Measurements from ENCODE around the gene ANGEL2. TPM values are rescaled to one million over a fixed set of nuclear protein-coding genes. Genes with fewer than 3 reads are reported as not detected.

Gene ANGEL2
- total and polyA plus RNA-seq, 2 of the 4 experiments (the other 2 are of a cell fraction) = 13.4 to 44.1 TPM

DNA sequence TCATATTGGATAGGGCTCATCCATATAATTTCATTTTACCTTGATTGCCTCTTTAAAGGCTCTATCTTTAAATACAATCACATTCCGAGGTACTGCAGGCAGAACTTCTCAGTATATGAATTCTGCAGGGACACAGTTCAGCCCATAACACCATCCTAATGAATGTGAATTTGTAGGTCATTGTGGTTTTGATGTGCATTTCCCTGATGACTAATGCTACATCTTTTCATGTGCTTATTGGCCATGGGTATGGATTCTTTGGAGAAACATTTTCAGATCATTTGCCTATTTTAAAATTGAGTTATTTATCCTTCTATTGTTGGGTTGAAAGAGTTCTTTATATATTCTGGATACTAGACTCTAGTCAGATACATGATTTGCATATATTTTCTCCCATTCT, 25.8 kb upstream of the ANGEL2 start:
- Histone ChIP-seq H3K9me1 (ENCODE audit: insufficient read depth, low read length) (no peaks in the 10 kb centered on the region), H3K56ac (ENCODE audit: extremely low read depth, insufficient read depth, low read length) (no peak overlapping the region), H4K91ac (ENCODE audit: insufficient read depth, low read depth, low read length) (no peak overlapping the region), H2AK9ac (replicated peaks; ENCODE audit: low read depth, low read length, poor library complexity) (no peak overlapping the region), H3K27me3 (ENCODE audit: control insufficient read depth, insufficient read depth, low read length) (no peaks in the 10 kb centered on the region; the same call in 1 of the 2 replicates), H2BK20ac (ENCODE audit: low read depth, low read length) (no peak overlapping the region), H4K8ac (ENCODE audit: low read depth in 2 of 2, low read length in 2 of 2) (no peak overlapping the region), H2AFZ (replicated peaks; ENCODE audit: low read length, poor library complexity) (no peak overlapping the region), H3K27ac (ENCODE audit: insufficient read depth, low read length) (no peak overlapping the region), H2BK5ac (ENCODE audit: low read depth, low read length, poor library complexity, severe bottlenecking) (no peak overlapping the region), H3K4me3 (ENCODE audit: insufficient read depth, low read depth, low read length) (no peak overlapping the region), H3K18ac (ENCODE audit: low read depth, low read length) (no peak overlapping the region), H4K20me1 (ENCODE audit: insufficient read depth, low read length) (no peaks in the 10 kb centered on the region), H2BK120ac (ENCODE audit: low read depth, low read length) (no peak overlapping the region), H2BK15ac (ENCODE audit: low read depth, low read length) (no peak overlapping the region), H3K9me3 (ENCODE audit: control insufficient read depth, insufficient read depth, low read length) (no peaks in the 10 kb centered on the region), H4K5ac (ENCODE audit: low read depth, low read length) (no peak overlapping the region), H3K4me2 (ENCODE audit: low read depth, low read length) (no peak overlapping the region), H3K14ac (replicated peaks; ENCODE audit: low read depth, low read length) (no peak overlapping the region), H3K23ac (ENCODE audit: low read depth, low read length) (no peak overlapping the region), H3K9ac (ENCODE audit: low read depth, low read length) (no peak overlapping the region), H3K79me1 (ENCODE audit: low read depth in 1 of 2, low read length in 2 of 2) (no peaks in the 10 kb centered on the region), H3K36me3 (ENCODE audit: control insufficient read depth, insufficient read depth, low read length) (no peaks in the 10 kb centered on the region), H2AK5ac (ENCODE audit: low read depth, low read length) (no peak overlapping the region), H3K4ac (ENCODE audit: low read depth, low read length) (no peak overlapping the region), H3K4me1 (ENCODE audit: control insufficient read depth, insufficient read depth, low read length) (no peaks in the 10 kb centered on the region)
- ATAC-seq (ENCODE audit: low read depth) (peak; percentile 60; the same call in 1 of the 2 replicates), DNase-seq (peak; percentile 77)
- dilution Hi-C loops (cut with HindIII; ENCODE audit: low sequenced_read_pairs, unreplicated experiment) = no loop called here
- in situ Hi-C loops (cut with MboI; ENCODE audit: low sequenced_read_pairs) = no loop called here
- POLR2A ChIA-PET (ENCODE audit: unreplicated experiment) = no interaction called here
- no peak for TF ChIP-seq MXI1 (IDR thresholded peaks at IDR 0.05; ENCODE audit: borderline replicate concordance, low read depth, low read length)
- TF ChIP-seq POLR2A (IDR thresholded peaks at IDR 0.05; ENCODE audit: low read depth, low read length) = no peak
- TF ChIP-seq RFX5 (IDR thresholded peaks at IDR 0.05; ENCODE audit: low read depth, low read length) = no peak
- TF ChIP-seq, protein P1, sequence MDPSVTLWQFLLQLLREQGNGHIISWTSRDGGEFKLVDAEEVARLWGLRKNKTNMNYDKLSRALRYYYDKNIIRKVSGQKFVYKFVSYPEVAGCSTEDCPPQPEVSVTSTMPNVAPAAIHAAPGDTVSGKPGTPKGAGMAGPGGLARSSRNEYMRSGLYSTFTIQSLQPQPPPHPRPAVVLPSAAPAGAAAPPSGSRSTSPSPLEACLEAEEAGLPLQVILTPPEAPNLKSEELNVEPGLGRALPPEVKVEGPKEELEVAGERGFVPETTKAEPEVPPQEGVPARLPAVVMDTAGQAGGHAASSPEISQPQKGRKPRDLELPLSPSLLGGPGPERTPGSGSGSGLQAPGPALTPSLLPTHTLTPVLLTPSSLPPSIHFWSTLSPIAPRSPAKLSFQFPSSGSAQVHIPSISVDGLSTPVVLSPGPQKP (IDR thresholded peaks at IDR 0.05; ENCODE audit: borderline replicate concordance, low read depth, low read length) = no peak
- TF ChIP-seq, protein P2, sequence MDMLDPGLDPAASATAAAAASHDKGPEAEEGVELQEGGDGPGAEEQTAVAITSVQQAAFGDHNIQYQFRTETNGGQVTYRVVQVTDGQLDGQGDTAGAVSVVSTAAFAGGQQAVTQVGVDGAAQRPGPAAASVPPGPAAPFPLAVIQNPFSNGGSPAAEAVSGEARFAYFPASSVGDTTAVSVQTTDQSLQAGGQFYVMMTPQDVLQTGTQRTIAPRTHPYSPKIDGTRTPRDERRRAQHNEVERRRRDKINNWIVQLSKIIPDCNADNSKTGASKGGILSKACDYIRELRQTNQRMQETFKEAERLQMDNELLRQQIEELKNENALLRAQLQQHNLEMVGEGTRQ (IDR thresholded peaks at IDR 0.05; ENCODE audit: low read depth, low read length) = no peak
- TF ChIP-seq BHLHE40 (IDR thresholded peaks at IDR 0.05; ENCODE audit: low read depth, low read length) = no peak
- TF ChIP-seq CHD1 (IDR thresholded peaks at IDR 0.05; ENCODE audit: low read depth, low read length) = no peak
- TF ChIP-seq MAFK (IDR thresholded peaks at IDR 0.05; ENCODE audit: low read depth, low read length) = no peak
- TF ChIP-seq NFE2L2 (IDR thresholded peaks at IDR 0.05; ENCODE audit: low read depth, low read length) = no peak
- no peak for TF ChIP-seq MAZ (IDR thresholded peaks at IDR 0.05; ENCODE audit: borderline replicate concordance, low read depth, low read length)
- no peak for TF ChIP-seq CEBPB (IDR thresholded peaks at IDR 0.05; ENCODE audit: low read depth, low read length)
- no CpG with 5 or more reads among the region's 1 CpG for WGBS, 2 experiments (ENCODE audit: extremely low coverage in 2 of 2, insufficient read length in 1 of 2)
- CTCF ChIA-PET = no interaction called here
- no TSS peak for BruUV-seq (replicated peaks)
- intact Hi-C loops (cut with micrococcal nuclease) = no loop called here
